HEK293 (cell line): Measurements from ENCODE around the gene LRIF1.
A peak's percentile ranks its signal among the peaks of the same experiment; 100 is the strongest.

Experiments used
- KLF7 ChIP-seq: fragments of 450-650 bp; formaldehyde crosslinking; IDR thresholded peaks from 2 replicates; pipeline ENCODE4 v1.5.1; 2016; ENCODE audit warnings: missing biosample characterization, missing genetic modification characterization, borderline replicate concordance
- KLF9 ChIP-seq: fragments of 450-650 bp; formaldehyde crosslinking; IDR thresholded peaks from 2 replicates; pipeline ENCODE4 v1.5.1; 2016; ENCODE audit warnings: missing biosample characterization, missing genetic modification characterization, low read depth
- PRDM1 ChIP-seq: fragments of 450-650 bp; formaldehyde crosslinking; IDR thresholded peaks from 2 replicates; pipeline ENCODE4; 2016; ENCODE audit warnings: missing biosample characterization, missing genetic modification characterization
- SCRT1 ChIP-seq: fragments of 450-650 bp; formaldehyde crosslinking; IDR thresholded peaks from 2 replicates; pipeline ENCODE4 v1.5.1; 2016; ENCODE audit warnings: missing biosample characterization, missing genetic modification characterization, borderline replicate concordance
- SCRT2 ChIP-seq: fragments of 450-650 bp; formaldehyde crosslinking; IDR thresholded peaks from 2 replicates; pipeline ENCODE4 v1.5.1; 2016; ENCODE audit warnings: missing biosample characterization, missing genetic modification characterization
- SP7 ChIP-seq: fragments of 450-650 bp; formaldehyde crosslinking; IDR thresholded peaks from 2 replicates; pipeline ENCODE4 v1.5.1; 2016; ENCODE audit warnings: missing biosample characterization, missing genetic modification characterization
- TSHZ1 ChIP-seq: fragments of 450-650 bp; formaldehyde crosslinking; IDR thresholded peaks from 2 replicates; pipeline ENCODE4 v1.5.1; 2016; ENCODE audit warnings: missing biosample characterization, missing genetic modification characterization, borderline replicate concordance
- YY2 ChIP-seq: fragments of 450-650 bp; formaldehyde crosslinking; IDR thresholded peaks from 2 replicates; pipeline ENCODE4 v1.5.1; 2016; ENCODE audit warnings: missing biosample characterization, missing genetic modification characterization
- ZBTB26 ChIP-seq: fragments of 450-650 bp; formaldehyde crosslinking; optimal IDR thresholded peaks from 2 replicates; pipeline ENCODE3; 2016; ENCODE audit warnings: missing biosample characterization, mild to moderate bottlenecking, missing genetic modification characterization
- ZEB2 ChIP-seq: fragments of 450-650 bp; formaldehyde crosslinking; IDR thresholded peaks from 2 replicates; pipeline ENCODE4 v1.5.1; 2016; ENCODE audit warnings: missing biosample characterization, missing genetic modification characterization
- ZFP69B ChIP-seq: fragments of 450-650 bp; formaldehyde crosslinking; IDR thresholded peaks from 2 replicates; pipeline ENCODE4 v1.5.1; 2016; ENCODE audit warnings: missing biosample characterization, missing genetic modification characterization
- ZNF133 ChIP-seq: fragments of 450-650 bp; formaldehyde crosslinking; IDR thresholded peaks from 2 replicates; pipeline ENCODE4 v1.5.1; 2016; ENCODE audit warnings: missing biosample characterization, missing genetic modification characterization
- ZNF140 ChIP-seq: fragments of 450-650 bp; formaldehyde crosslinking; IDR thresholded peaks from 2 replicates; pipeline ENCODE4 v1.5.1; 2016; ENCODE audit warnings: missing biosample characterization, missing genetic modification characterization
- ZNF174 ChIP-seq: fragments of 450-650 bp; formaldehyde crosslinking; IDR thresholded peaks from 2 replicates; pipeline ENCODE4 v1.5.0; 2017; ENCODE audit warnings: missing biosample characterization, mild to moderate bottlenecking, missing genetic modification characterization
- ZNF19 ChIP-seq: fragments of 450-650 bp; formaldehyde crosslinking; IDR thresholded peaks from 2 replicates; pipeline ENCODE4; 2016; ENCODE audit warnings: missing biosample characterization, missing genetic modification characterization, low read depth
- ZNF292 ChIP-seq: fragments of 450-650 bp; formaldehyde crosslinking; IDR thresholded peaks from 2 replicates; pipeline ENCODE4 v1.5.1; 2016; ENCODE audit warnings: low read depth, missing biosample characterization, missing genetic modification characterization, borderline replicate concordance
- ZNF510 ChIP-seq: fragments of 450-650 bp; formaldehyde crosslinking; IDR thresholded peaks from 2 replicates; pipeline ENCODE4 v1.5.1; 2018; ENCODE audit warnings: mild to moderate bottlenecking, missing genetic modification characterization, missing biosample characterization; ENCODE audit not compliant: insufficient replicate concordance
- ZNF518A ChIP-seq: fragments of 450-650 bp; formaldehyde crosslinking; conservative IDR thresholded peaks from 2 replicates; pipeline ENCODE4 v1.5.1; 2016; ENCODE audit warnings: low read depth, missing biosample characterization, missing genetic modification characterization
- ZNF549 ChIP-seq: fragments of 450-650 bp; IDR thresholded peaks from 2 replicates; pipeline ENCODE4 v1.5.1; 2018; ENCODE audit warnings: missing biosample characterization, missing genetic modification characterization, mild to moderate bottlenecking, inconsistent platforms, moderate library complexity
- ZNF571 ChIP-seq: fragments of 450-650 bp; formaldehyde crosslinking; IDR thresholded peaks from 2 replicates; pipeline ENCODE4 v1.5.0; 2017; ENCODE audit warnings: missing biosample characterization, missing genetic modification characterization
- ZNF610 ChIP-seq: fragments of 450-650 bp; formaldehyde crosslinking; IDR thresholded peaks from 2 replicates; pipeline ENCODE4 v1.5.1; 2016; ENCODE audit warnings: missing biosample characterization, missing genetic modification characterization, borderline replicate concordance
- ZNF639 ChIP-seq: fragments of 450-650 bp; formaldehyde crosslinking; IDR thresholded peaks from 2 replicates; pipeline ENCODE4 v1.5.1; 2016; ENCODE audit warnings: missing biosample characterization, missing genetic modification characterization
- ZNF677 ChIP-seq: fragments of 450-650 bp; IDR thresholded peaks from 2 replicates; pipeline ENCODE4 v1.5.0; 2018; ENCODE audit warnings: missing biosample characterization, mild to moderate bottlenecking, missing genetic modification characterization, moderate library complexity
- ZNF692 ChIP-seq: fragments of 450-650 bp; formaldehyde crosslinking; IDR thresholded peaks from 2 replicates; pipeline ENCODE4 v1.5.1; 2016; ENCODE audit warnings: missing biosample characterization, missing genetic modification characterization
- ZSCAN18 ChIP-seq: fragments of 450-650 bp; formaldehyde crosslinking; IDR thresholded peaks from 2 replicates; pipeline ENCODE4 v1.5.1; 2016; ENCODE audit warnings: missing biosample characterization, missing genetic modification characterization

Gene LRIF1

GRCh38 chr1:110962892-110963690 is 631 bp downstream of the LRIF1 start (continued):
- no peak for TF ChIP-seq ZSCAN18 (tag by site-specific recombination)
- no peak for TF ChIP-seq YY2 (tag by site-specific recombination)
- TF ChIP-seq ZNF610 (tag by site-specific recombination): no peak
- no peak for TF ChIP-seq ZNF549 (tag by site-specific recombination)
- TF ChIP-seq ZNF140 (tag by site-specific recombination): no peak
- no peak for TF ChIP-seq SCRT1 (tag by site-specific recombination)
- peak; percentile 52; the same call in 1 of the 2 replicates for TF ChIP-seq ZNF639 (tag by site-specific recombination)
- TF ChIP-seq TSHZ1 (tag by site-specific recombination): no peak
- no peak for TF ChIP-seq ZNF571 (tag by site-specific recombination)
- no peak for TF ChIP-seq SP7
- TF ChIP-seq ZNF677 (tag by site-specific recombination): no peak
- no peak for TF ChIP-seq ZBTB26 (tag by site-specific recombination)
- no peak; the same call in 1 of the 2 replicates for TF ChIP-seq ZNF692 (tag by site-specific recombination)
- no peak for TF ChIP-seq ZNF292 (tag by site-specific recombination)
- no peak for TF ChIP-seq SCRT2 (tag by site-specific recombination)
- TF ChIP-seq KLF9 (tag by site-specific recombination): no peak
- TF ChIP-seq ZNF19 (tag by site-specific recombination): no peak
- TF ChIP-seq ZNF133 (tag by site-specific recombination): no peak
- peak; percentile 66 for TF ChIP-seq ZNF518A (tag by site-specific recombination)
- TF ChIP-seq PRDM1 (tag by site-specific recombination): no peak
- no peak for TF ChIP-seq KLF7
- TF ChIP-seq ZNF510 (tag by site-specific recombination): no peak
- TF ChIP-seq ZEB2 (tag by site-specific recombination): peak; percentile 30; the same call in 1 of the 2 replicates
- TF ChIP-seq ZFP69B (tag by site-specific recombination): no peak
- no peak for TF ChIP-seq ZNF174
